ENCODE measurements around the gene TNRC18. TPM values are rescaled to one million over a fixed set of nuclear protein-coding genes. Genes with fewer than 3 reads are reported as not detected.
"Not testable (repeated sequence)": the region's sequence is repeated elsewhere in the genome, so short reads cannot be mapped to it uniquely, and the experiment has no call there.

TNRC18 gene
- total RNA-seq, 2 donors from 2014 or later = 46.9 to 47.7 TPM

GRCh38 chr7:5294169-5294987, 129.3 kb downstream of the TNRC18 start:
- no peak for DNase-seq (ENCODE audit: low spot score in 2 of 2)
- Mint-ChIP-seq H3K9me3 (no peaks in the 10 kb centered on the region), H3K27ac (no peak overlapping the region), H3K36me3 (no peaks in the 10 kb centered on the region)
- ATAC-seq = no peak

GRCh38 chr7:5291711-5292335, 131.8 kb downstream of the TNRC18 start:
- ATAC-seq = peak in 1 of 2 donors; percentile 15
- not testable (repeated sequence) for H3K27ac Mint-ChIP-seq; H3K36me3 Mint-ChIP-seq; DNase-seq (ENCODE audit: low spot score in 2 of 2); H3K9me3 Mint-ChIP-seq

GRCh38 chr7:5291301-5291700, 132.3 kb downstream of the TNRC18 start:
- Mint-ChIP-seq H3K9me3 (no peaks in the 10 kb centered on the region), H3K36me3 (no peaks in the 10 kb centered on the region), H3K27ac (no peak overlapping the region)
- no peak for DNase-seq (ENCODE audit: low spot score in 2 of 2)
- ATAC-seq = no peak

- Mint-ChIP-seq H3K36me3 (no peaks in the 10 kb centered on the region), H3K27ac (no peak overlapping the region), H3K9me3 (no peaks in the 10 kb centered on the region)
- DNase-seq (ENCODE audit: low spot score in 2 of 2) = no peak
- ATAC-seq = no peak
Observed at GRCh38 chr7:5289355-5289754, 134.3 kb downstream of the TNRC18 start.

- not testable (repeated sequence) for DNase-seq (ENCODE audit: low spot score in 2 of 2); H3K27ac Mint-ChIP-seq; ATAC-seq; H3K9me3 Mint-ChIP-seq; H3K36me3 Mint-ChIP-seq
Observed at GRCh38 chr7:5288560-5288959, 135.1 kb downstream of the TNRC18 start.

- DNase-seq (ENCODE audit: low spot score in 2 of 2) (no peak), ATAC-seq (no peak)
- Mint-ChIP-seq H3K9me3 (no peaks in the 10 kb centered on the region), H3K27ac (no peak overlapping the region), H3K36me3 (no peaks in the 10 kb centered on the region)
Observed at GRCh38 chr7:5287802-5288201, 135.8 kb downstream of the TNRC18 start.

- not testable (repeated sequence) for H3K27ac Mint-ChIP-seq
Observed at GRCh38 chr7:5287373-5287772, 136.3 kb downstream of the TNRC18 start.

GRCh38 chr7:5286933-5287332, 136.7 kb downstream of the TNRC18 start:
- no peak overlapping the region for H3K27ac Mint-ChIP-seq

More at GRCh38 chr7:5287373-5287772, 136.3 kb downstream of the TNRC18 start:
- not testable (repeated sequence) for ATAC-seq; H3K36me3 Mint-ChIP-seq; H3K9me3 Mint-ChIP-seq; DNase-seq (ENCODE audit: low spot score in 2 of 2)

GRCh38 chr7:5284304-5285281, 139.0 kb downstream of the TNRC18 start:
- DNase-seq (ENCODE audit: low spot score in 2 of 2) (no peak), ATAC-seq (peak; percentile 18 to 52)
- Mint-ChIP-seq H3K36me3 (no peaks in the 10 kb centered on the region), H3K27ac (no peak overlapping the region), H3K9me3 (no peaks in the 10 kb centered on the region)

More at GRCh38 chr7:5286933-5287332, 136.7 kb downstream of the TNRC18 start:
- Mint-ChIP-seq H3K36me3 (no peaks in the 10 kb centered on the region), H3K9me3 (no peaks in the 10 kb centered on the region)
- DNase-seq (ENCODE audit: low spot score in 2 of 2) (no peak), ATAC-seq (no peak)

- DNase-seq (ENCODE audit: low spot score in 2 of 2) = no peak
- ATAC-seq = no peak
- H3K27ac Mint-ChIP-seq = no peak overlapping the region
- no peaks in the 10 kb centered on the region for H3K36me3 Mint-ChIP-seq
- no peaks in the 10 kb centered on the region for H3K9me3 Mint-ChIP-seq
Observed at GRCh38 chr7:5283421-5284303, 140.0 kb downstream of the TNRC18 start.

- Mint-ChIP-seq H3K27ac (no peak within 1 kb of the TSS), H3K36me3 (no peaks in the 10 kb centered on the region), H3K9me3 (no peaks in the 10 kb centered on the region)
- ATAC-seq (peak; percentile 56 to 68), DNase-seq (ENCODE audit: low spot score in 2 of 2) (no peak)
Observed at GRCh38 chr7:5282543-5283316, 140.9 kb downstream of the TNRC18 start, which contains the start of gene SLC29A4. TSS of gene SLC29A4 (plus strand) at chr7:5282943. CDS start at chr7:5287817, 4,874 bp downstream.

- not testable (repeated sequence) for DNase-seq (ENCODE audit: low spot score in 2 of 2); H3K27ac Mint-ChIP-seq; H3K36me3 Mint-ChIP-seq; ATAC-seq; H3K9me3 Mint-ChIP-seq
Observed at GRCh38 chr7:5281598-5282500, 141.8 kb downstream of the TNRC18 start.

- no peaks in the 10 kb centered on the region for H3K36me3 Mint-ChIP-seq
- H3K9me3 Mint-ChIP-seq = no peaks in the 10 kb centered on the region
- no peak overlapping the region for H3K27ac Mint-ChIP-seq
- ATAC-seq = no peak
- no peak for DNase-seq (ENCODE audit: low spot score in 2 of 2)
Observed at GRCh38 chr7:5279734-5280133, 143.9 kb downstream of the TNRC18 start.

GRCh38 chr7:5278766-5279165, 144.9 kb downstream of the TNRC18 start:
- no peaks in the 10 kb centered on the region for H3K9me3 Mint-ChIP-seq
- DNase-seq (ENCODE audit: low spot score in 2 of 2) (no peak), ATAC-seq (no peak)
- H3K27ac Mint-ChIP-seq = no peak overlapping the region
- no peaks in the 10 kb centered on the region for H3K36me3 Mint-ChIP-seq
